H1 (cell line): ENCODE measurements around the gene ZMAT5. TPM values are rescaled to one million over a fixed set of nuclear protein-coding genes. Genes with fewer than 3 reads are reported as not detected.

Source experiments
- CTCF ChIA-PET: fragments of 300-600 bp; sonication (Branson Sonifier 250); formaldehyde crosslinking; loops from one replicate; lab custom pipeline; 2021; ENCODE audit not compliant: partially characterized antibody; lab: Charles Lee
- POLR2A ChIA-PET: fragments of 300-600 bp; sonication (Branson Sonifier 250); formaldehyde crosslinking; loops from one replicate; lab custom pipeline; 2021; ENCODE audit warnings: inconsistent platforms; ENCODE audit not compliant: partially characterized antibody; lab: Charles Lee
- DNase-seq, 2 experiments: peaks; one replicate each; pipeline versions ENCODE4 v3.0.0 to v3.0.0-alpha.2; 2010 to 2022; ENCODE audit warnings: low spot score in 2 of 2, low read depth in 1 of 2, mixed read lengths in 1 of 2
- FAIRE-seq: peaks from 2 replicates; lab custom pipeline; 2011; peaks lifted over from hg19 to GRCh38; lab: Jason Lieb, UNC
- H2AFZ ChIP-seq: 2 replicates; pipeline ENCODE4 v1.8.1; 2012; ENCODE audit warnings: low read length, inconsistent platforms
- H2AK5ac ChIP-seq: 2 replicates; pipeline ENCODE4 v1.6.1; 2013; ENCODE audit warnings: low read depth, low read length
- H2BK120ac ChIP-seq: replicated peaks from 2 replicates; pipeline ENCODE3; 2013; ENCODE audit warnings: low read depth, low read length, inconsistent platforms
- H2BK12ac ChIP-seq: 2 replicates; pipeline ENCODE4 v1.6.1; 2013; ENCODE audit warnings: low read depth, low read length
- H2BK15ac ChIP-seq: 2 replicates; pipeline ENCODE4 v1.6.1; 2013; ENCODE audit warnings: low read length
- H2BK20ac ChIP-seq: 2 replicates; pipeline ENCODE4 v1.6.1; 2013; ENCODE audit warnings: low read length
- H2BK5ac ChIP-seq: 2 replicates; pipeline ENCODE4 v1.6.1; 2013; ENCODE audit warnings: low read depth, low read length
- H3K14ac ChIP-seq: 2 replicates; pipeline ENCODE4 v1.6.1; 2013; ENCODE audit warnings: inconsistent platforms; ENCODE audit not compliant: insufficient read length
- H3K18ac ChIP-seq: 2 replicates; pipeline ENCODE4 v1.6.1; 2013; ENCODE audit warnings: low read length; ENCODE audit errors: extremely low read depth
- H3K23ac ChIP-seq: 2 replicates; pipeline ENCODE4 v1.6.1; 2013; ENCODE audit warnings: inconsistent platforms; ENCODE audit not compliant: insufficient read length
- H3K23me2 ChIP-seq: 2 replicates; pipeline ENCODE4 v1.6.1; 2013; ENCODE audit warnings: low read depth, low read length
- H3K27ac ChIP-seq: 2 replicates; pipeline ENCODE4 v1.6.1; 2011; ENCODE audit warnings: low read depth, low read length, inconsistent platforms
- H3K27me3 ChIP-seq, 4 experiments: replicated peaks in 1 of 4; 1 replicate in 1 of 4; 2 replicates in 3 of 4; pipeline versions ENCODE4 v1.6.1 to v1.8.1; 2011 to 2013; ENCODE audit warnings: low read length in 3 of 4, mild to moderate bottlenecking in 3 of 4, inconsistent platforms in 2 of 4, mixed read lengths in 2 of 4, moderate library complexity in 1 of 4; ENCODE audit not compliant: control insufficient read depth in 3 of 4, insufficient read depth in 3 of 4; ENCODE audit errors: extremely low read depth in 1 of 4
- H3K36me3 ChIP-seq, 4 experiments: 2 replicates each; pipeline versions ENCODE4 v1.6.1 to v1.8.1; 2011 to 2013; ENCODE audit warnings: mild to moderate bottlenecking in 4 of 4, low read length in 3 of 4, moderate library complexity in 2 of 4, control low read depth in 1 of 4, inconsistent platforms in 1 of 4; ENCODE audit not compliant: insufficient read depth in 4 of 4, control insufficient read depth in 2 of 4
- H3K4ac ChIP-seq: replicated peaks from 2 replicates; pipeline ENCODE3; 2013; ENCODE audit warnings: low read length, low read depth, mixed read lengths, inconsistent platforms; ENCODE audit not compliant: insufficient read length
- H3K4me1 ChIP-seq, 4 experiments: replicated peaks in 1 of 4; 1 replicate in 1 of 4; 2 replicates in 3 of 4; pipeline versions ENCODE4 v1.6.1 to v1.8.1; 2011 to 2013; ENCODE audit warnings: low read length in 3 of 4, inconsistent platforms in 2 of 4, mixed read lengths in 1 of 4; ENCODE audit not compliant: insufficient read depth in 4 of 4, control insufficient read depth in 3 of 4
- H3K4me2 ChIP-seq, 2 experiments: 2 replicates each; pipeline versions ENCODE4 v1.6.1 to v1.8.1; 2011 to 2013; ENCODE audit warnings: low read depth in 2 of 2, low read length in 2 of 2, control low read depth in 1 of 2, inconsistent platforms in 1 of 2, mild to moderate bottlenecking in 1 of 2; ENCODE audit not compliant: insufficient read depth in 1 of 2
- H3K4me3 ChIP-seq, 4 experiments: fragments of 200-600, 300-600 bp in 1 of 4; sonication (generic), shearing (Covaris generic), sonication (Bioruptor Twin) in 1 of 4; 2 replicates each; pipeline versions ENCODE4 v1.5.1 to v1.8.1; 2011 to 2016; ENCODE audit warnings: low read length in 4 of 4, low read depth in 3 of 4, control low read depth in 2 of 4, inconsistent platforms in 2 of 4, mild to moderate bottlenecking in 2 of 4, mixed read lengths in 1 of 4, moderate library complexity in 1 of 4; ENCODE audit not compliant: insufficient read depth in 2 of 4; ENCODE audit errors: extremely low read depth in 1 of 4
- H3K56ac ChIP-seq: replicated peaks from 2 replicates; pipeline ENCODE3; 2013; ENCODE audit warnings: low read depth, mild to moderate bottlenecking, mixed read lengths, low read length, inconsistent platforms; ENCODE audit not compliant: insufficient read length
- H3K79me1 ChIP-seq: 2 replicates; pipeline ENCODE4 v1.6.1; 2013; ENCODE audit warnings: low read depth, low read length, control low read depth
- H3K79me2 ChIP-seq, 2 experiments: 2 replicates each; pipeline versions ENCODE4 v1.6.1 to v1.8.1; 2012 to 2013; ENCODE audit warnings: low read length in 2 of 2, mild to moderate bottlenecking in 2 of 2, inconsistent platforms in 1 of 2; ENCODE audit not compliant: insufficient read depth in 2 of 2, control insufficient read depth in 1 of 2
- H3K9ac ChIP-seq, 4 experiments: replicated peaks in 1 of 4; 1 replicate in 1 of 4; 2 replicates in 3 of 4; pipeline versions ENCODE4 v1.6.1 to v1.8.1; 2011 to 2013; ENCODE audit warnings: low read depth in 3 of 4, low read length in 3 of 4, control low read depth in 2 of 4, mild to moderate bottlenecking in 2 of 4, moderate library complexity in 2 of 4, inconsistent platforms in 1 of 4; ENCODE audit errors: extremely low read depth in 1 of 4
- H3K9me3 ChIP-seq, 2 experiments: 2 replicates each; pipeline versions ENCODE4 v1.6.1 to v1.8.1; 2012 to 2013; ENCODE audit warnings: mild to moderate bottlenecking in 2 of 2, moderate library complexity in 2 of 2, control low read depth in 1 of 2, inconsistent platforms in 1 of 2, low read depth in 1 of 2, low read length in 1 of 2, mixed read lengths in 1 of 2; ENCODE audit not compliant: insufficient read depth in 2 of 2
- H4K20me1 ChIP-seq, 2 experiments: replicated peaks in 1 of 2; 2 replicates each; pipeline versions ENCODE3 to v1.8.1; 2011 to 2013; ENCODE audit warnings: inconsistent platforms in 2 of 2, low read length in 2 of 2, mild to moderate bottlenecking in 1 of 2; ENCODE audit not compliant: insufficient read depth in 2 of 2, control insufficient read depth in 1 of 2
- H4K5ac ChIP-seq: 2 replicates; pipeline ENCODE4 v1.6.1; 2013; ENCODE audit warnings: low read length, low read depth, mixed read lengths, inconsistent platforms; ENCODE audit not compliant: insufficient read length
- H4K8ac ChIP-seq: 2 replicates; pipeline ENCODE4 v1.8.0; 2013; ENCODE audit warnings: mild to moderate bottlenecking, moderate library complexity, low read length, inconsistent platforms; ENCODE audit not compliant: insufficient read depth; ENCODE audit errors: extremely low read depth
- H4K91ac ChIP-seq: replicated peaks from 2 replicates; pipeline ENCODE3; 2013; ENCODE audit warnings: low read length, mixed read lengths, inconsistent platforms; ENCODE audit not compliant: insufficient read length
- KDM5A ChIP-seq: fragments of 200-600 bp; IDR thresholded peaks from 2 replicates; pipeline ENCODE4 v1.7.1; 2012; ENCODE audit warnings: mild to moderate bottlenecking, low read length, inconsistent platforms, mixed read lengths
- WGBS, 2 experiments: shearing (Covaris generic) in 1 of 2; methylation state at CpG; one replicate each; pipeline versions ENCODE4 v1.1.6 to v1.1.7; 2013 to 2015; ENCODE audit warnings: low lambda C conversion rate in 2 of 2, mixed read lengths in 2 of 2, inconsistent platforms in 1 of 2, low coverage in 1 of 2, missing lambda C conversion rate in 1 of 2; ENCODE audit not compliant: insufficient replicate concordance in 2 of 2, insufficient coverage in 1 of 2, insufficient read length in 1 of 2; ENCODE audit errors: extremely low coverage in 1 of 2, missing lambda C conversion rate in 1 of 2; 5-methylcytosine and 5-hydroxymethylcytosine counted together
- polyA plus RNA-seq, 7 experiments: library from polyadenylated mRNA; depleted of rRNA in 3 of 7; stranded (reverse) in 5 of 7; unstranded in 2 of 7; fragments of >200 nt in 5 of 7; fragments of 200-250 nt in 2 of 7; gene quantifications; 1 replicate in 5 of 7; 2 replicates in 1 of 7; 4 replicates in 1 of 7; pipeline versions ENCODE4 v1.2.1 to v1.2.3, GENCODE V29; 2011 to 2013; ENCODE audit warnings: missing spikeins in 2 of 7, mixed read lengths in 2 of 7
- total RNA-seq: library from RNA; stranded (reverse); fragmentation: NEBNext Ultra II Directional; extraction: Animal tissue kit (Norgen Biotek cat#: 25700); gene quantifications from 2 replicates; pipeline ENCODE4 v1.2.1, GENCODE V29; 2021

The ZMAT5 gene
- total and polyA plus RNA-seq, 2 of the 8 experiments (the other 6 are each of a cell fraction or from before 2014, with no cell fraction given) = 14.0 to 38.3 TPM

DNA sequence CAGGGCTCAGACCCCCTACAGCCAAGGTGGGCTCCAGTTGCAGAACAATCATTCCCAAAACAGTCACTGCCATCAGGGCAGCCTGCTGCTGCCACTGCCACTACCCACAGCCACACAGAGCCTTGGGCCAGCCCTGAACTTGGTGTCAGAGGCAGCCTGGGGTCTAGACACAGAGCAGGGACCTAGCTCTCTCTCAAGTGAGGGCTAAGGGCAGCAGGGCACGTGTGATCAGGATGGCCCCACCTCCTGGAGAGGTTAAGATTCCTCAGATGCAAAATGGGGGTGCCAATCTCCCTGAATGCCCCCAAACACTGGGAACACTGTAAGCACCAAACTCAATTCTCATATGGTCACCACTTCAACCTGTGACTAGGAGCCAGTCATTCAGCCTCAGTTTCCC, 31.4 kb downstream of the ZMAT5 start:
- no peaks in the 10 kb centered on the region for H4K20me1 ChIP-seq
- H2BK20ac ChIP-seq = no peak overlapping the region; the same call in 1 of the 2 replicates
- CTCF ChIA-PET = interaction anchor here (1.1 kb wide), 1 partner anchor 34 kb away, joined by 3 read pairs; no protein-coding TSS in a partner anchor
- peaks cover 0 to 12% (median 7%) of the 10 kb centered on the region in 4 experiments; a peak in 6 of 7 replicates for H3K4me1 ChIP-seq
- no peak for DNase-seq
- no peaks in the 10 kb centered on the region for H3K79me2 ChIP-seq
- H4K8ac ChIP-seq = peak overlapping the region; percentile 19; the same call in 1 of the 2 replicates
- POLR2A ChIA-PET = no interaction called here
- H2BK120ac ChIP-seq = no peak overlapping the region
- no peak for FAIRE-seq
- H3K79me1 ChIP-seq = no peaks in the 10 kb centered on the region; the same call in 1 of the 2 replicates
- H4K5ac ChIP-seq = no peak overlapping the region
- H3K36me3 ChIP-seq = no peaks in the 10 kb centered on the region
- no peak overlapping the region for H3K56ac ChIP-seq
- 63% methylated on average over 1 of the region's 1 CpG; no CpG with 5 or more reads in 1 of the 2 experiments for WGBS, 2 experiments
- no peak overlapping the region for H2AK5ac ChIP-seq
- H4K91ac ChIP-seq = no peak overlapping the region
- no peaks in the 10 kb centered on the region for H3K23me2 ChIP-seq
- H2BK15ac ChIP-seq = peak overlapping the region; percentile 88; the same call in 1 of the 2 replicates
- no peak overlapping the region for H2BK5ac ChIP-seq
- H3K9me3 ChIP-seq = no peaks in the 10 kb centered on the region
- H3K23ac ChIP-seq = no peak overlapping the region
- no peak overlapping the region for H2BK12ac ChIP-seq
- H2AFZ ChIP-seq = no peak overlapping the region
- H3K4me2 ChIP-seq = no peak overlapping the region
- H3K9ac ChIP-seq = no peak overlapping the region
- H3K4me3 ChIP-seq = no peak overlapping the region
- H3K18ac ChIP-seq = no peak overlapping the region
- no peak overlapping the region for H3K4ac ChIP-seq
- no peak overlapping the region for H3K14ac ChIP-seq
- no peak overlapping the region for H3K27ac ChIP-seq
- H3K27me3 ChIP-seq = no peaks in the 10 kb centered on the region
- TF ChIP-seq KDM5A = no peak
